GM19395 (cell line): Measurements from ENCODE around the gene PALB2.

ENCODE experiments used
- ATAC-seq: cut with Tn5 transposase; IDR thresholded peaks from one replicate; pipeline ENCODE4 v1.9.1; 2021; ENCODE audit warnings: mild to moderate bottlenecking, moderate library complexity; ENCODE audit not compliant: unreplicated experiment

The PALB2 gene

GRCh38 chr16:23556881-23557778 is 84.0 kb downstream of the PALB2 start, which contains the start of the genes EARS2 and UBFD1:
TSS of gene EARS2 (minus strand) at chr16:23557350. CDS start at chr16:23557343, 7 bp downstream.
TSS of gene UBFD1 (plus strand) at chr16:23557727. CDS start at chr16:23557743, 16 bp downstream.
- peak; percentile 93 for ATAC-seq

DNA sequence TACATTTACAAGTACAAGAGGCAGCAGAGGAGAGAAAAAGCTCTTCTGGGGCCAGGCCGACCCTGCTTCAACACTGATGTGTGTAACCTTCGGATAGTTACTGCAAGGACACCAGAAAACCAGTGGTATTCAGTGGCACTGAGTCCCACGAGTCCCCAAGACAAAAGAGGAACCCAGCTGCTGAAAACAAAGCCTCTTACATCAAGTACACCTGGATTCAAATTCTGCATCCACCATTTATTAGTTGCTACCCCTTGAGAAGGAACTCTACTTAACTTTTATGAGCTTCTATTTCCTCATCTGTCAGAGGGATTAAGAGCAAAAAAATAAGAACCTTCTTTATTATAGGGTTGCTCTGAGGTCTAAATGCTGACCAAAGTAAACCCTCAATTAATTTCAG is 86.6 kb downstream of the PALB2 start:
- ATAC-seq = no peak
